ENCODE results near the gene RASGRP1. TPM values are rescaled to one million over a fixed set of nuclear protein-coding genes. Genes with fewer than 3 reads are reported as not detected.
A peak's percentile ranks its signal among the peaks of the same experiment; 100 is the strongest.

Gene RASGRP1
- polyA plus RNA-seq, 1 of the 3 experiments (the other 2 are of a cell fraction) = 0.03 TPM

GRCh38 chr15:38559131-38559530 is 5.5 kb downstream of the RASGRP1 start (continued):
- TF ChIP-seq REST (IDR thresholded peaks at IDR 0.05; ENCODE audit: low read depth, low read length) = no peak
- no peak for TF ChIP-seq PBX3 (IDR thresholded peaks at IDR 0.05)
- TF ChIP-seq RXRA (IDR thresholded peaks at IDR 0.05; ENCODE audit: borderline replicate concordance, low read depth) = no peak

DNA sequence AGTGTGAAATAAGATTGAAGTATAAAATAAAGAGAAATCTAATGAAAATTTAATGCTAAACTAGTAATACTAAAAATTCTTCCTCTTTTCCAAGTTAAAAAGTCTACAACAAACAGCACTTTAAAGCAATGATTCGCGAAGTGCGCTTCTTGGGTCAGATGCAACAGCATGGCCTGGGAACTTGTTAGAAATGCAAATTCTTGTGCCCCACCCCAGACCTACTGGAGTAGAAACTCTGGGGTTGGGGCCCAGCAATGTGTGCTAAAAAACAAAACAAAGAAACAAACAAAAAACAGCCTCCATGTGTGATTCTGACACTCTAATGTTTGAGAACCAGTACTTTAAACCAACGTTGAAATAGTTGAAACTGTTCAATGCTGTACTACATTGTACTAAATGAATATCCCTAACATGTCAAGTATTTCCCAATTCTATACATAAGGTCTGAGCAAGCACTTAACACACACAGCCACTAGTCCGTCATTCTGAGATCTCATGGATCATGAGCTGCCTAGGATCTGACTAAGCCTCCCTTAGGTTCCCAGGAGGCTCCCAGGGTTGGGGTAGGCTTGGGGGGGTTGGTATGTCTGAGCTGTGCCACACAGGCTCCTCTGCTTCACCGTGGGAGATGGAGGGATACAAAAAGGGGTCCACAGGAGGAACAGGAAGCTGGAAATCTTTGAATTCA is 6.1 kb downstream of the RASGRP1 start:
- H3K9me3 ChIP-seq = no peaks in the 10 kb centered on the region
- 73% methylated on average over 6 of the region's 6 CpGs for WGBS (ENCODE audit: low lambda C conversion rate)
- peaks cover 0 to 8% of the 10 kb centered on the region in 2 experiments; a peak in 1 of 4 replicates for H3K4me1 ChIP-seq (ENCODE audit: control insufficient read depth in 1 of 2, insufficient read depth in 2 of 2, low read depth in 1 of 2, low read length in 1 of 2)
- H3K79me2 ChIP-seq (ENCODE audit: insufficient read depth) = no peaks in the 10 kb centered on the region
- no peak overlapping the region for H2AFZ ChIP-seq (ENCODE audit: low read depth)
- H3K36me3 ChIP-seq (replicated peaks in 1 of 2; ENCODE audit: control insufficient read depth in 1 of 2, insufficient read depth in 2 of 2, low read length in 1 of 2) = no peaks in the 10 kb centered on the region
- no peaks in the 10 kb centered on the region for H3K27me3 ChIP-seq (ENCODE audit: insufficient read depth)
- no peak overlapping the region for H3K4me2 ChIP-seq
- TF ChIP-seq ZBTB33 (IDR thresholded peaks at IDR 0.05; ENCODE audit: borderline replicate concordance, low read depth) (no peak), EP300 (IDR thresholded peaks at IDR 0.05; ENCODE audit: borderline replicate concordance in 1 of 2, low read depth in 1 of 2, low read length in 1 of 2) (no peak), MEF2A (IDR thresholded peaks at IDR 0.05; ENCODE audit: borderline replicate concordance, low read depth) (no peak), GABPA (IDR thresholded peaks at IDR 0.05; ENCODE audit: low read depth) (no peak), NFIC (IDR thresholded peaks at IDR 0.05; ENCODE audit: borderline replicate concordance) (no peak), CTCF (IDR thresholded peaks at IDR 0.05) (no peak), RFX5 (IDR thresholded peaks at IDR 0.05; ENCODE audit: low read length) (no peak), USF1 (IDR thresholded peaks at IDR 0.05; ENCODE audit: borderline replicate concordance, low read depth) (no peak)
- TF ChIP-seq, protein P1, sequence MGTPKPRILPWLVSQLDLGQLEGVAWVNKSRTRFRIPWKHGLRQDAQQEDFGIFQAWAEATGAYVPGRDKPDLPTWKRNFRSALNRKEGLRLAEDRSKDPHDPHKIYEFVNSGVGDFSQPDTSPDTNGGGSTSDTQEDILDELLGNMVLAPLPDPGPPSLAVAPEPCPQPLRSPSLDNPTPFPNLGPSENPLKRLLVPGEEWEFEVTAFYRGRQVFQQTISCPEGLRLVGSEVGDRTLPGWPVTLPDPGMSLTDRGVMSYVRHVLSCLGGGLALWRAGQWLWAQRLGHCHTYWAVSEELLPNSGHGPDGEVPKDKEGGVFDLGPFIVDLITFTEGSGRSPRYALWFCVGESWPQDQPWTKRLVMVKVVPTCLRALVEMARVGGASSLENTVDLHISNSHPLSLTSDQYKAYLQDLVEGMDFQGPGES (IDR thresholded peaks at IDR 0.05; ENCODE audit: low read depth, low read length) = no peak
- no peaks in the 10 kb centered on the region for H4K20me1 ChIP-seq (ENCODE audit: insufficient read depth)
- ChIA-PET CTCF (interaction anchor here (1.0 to 7.7 kb wide), 4 partner anchors 84 to 140 kb away, joined by 3 to 110 read pairs (median 7); no protein-coding TSS in a partner anchor), POLR2A (no interaction called here)
- H3K27ac ChIP-seq (ENCODE audit: low read depth in 2 of 2, low read length in 1 of 2) = no peak overlapping the region
- no peaks in the 10 kb centered on the region for H3K9me2 ChIP-seq
- no peaks in the 10 kb centered on the region for H3F3A ChIP-seq (replicated peaks; ENCODE audit: insufficient read depth)
- DNase-seq = peak; percentile 10
- no peak overlapping the region for H3K4me3 ChIP-seq (ENCODE audit: low read depth in 2 of 2, low read length in 1 of 2)
- no peak overlapping the region for H3K9ac ChIP-seq

Measured in SK-N-SH (cell line).